K562 (cell line): ENCODE results near the gene VARS1. TPM values are rescaled to one million over a fixed set of nuclear protein-coding genes. Genes with fewer than 3 reads are reported as not detected.

Experiments used
- ATAC-seq: fragments of 200-7000 bp; cut with Tn5 transposase; 3 replicates; pipeline ENCODE4 v1.9.1; 2020; ENCODE audit warnings: moderate library complexity
- BruUV-seq: library from RNA; stranded (reverse); fragments of 400-500 nt; replicated peaks from 2 replicates; lab custom pipeline; 2021; lab: Mats Ljungman, UMichigan
- CTCF ChIA-PET: fragments of 300-600 bp; formaldehyde crosslinking; extraction: SDS; loops from one replicate; lab custom pipeline; 2021; ENCODE audit warnings: low intra/inter-chr PET ratio; lab: Yijun Ruan, JAX
- POLR2A ChIA-PET: fragments of 300-600, 350-650 bp; sonication (Branson Sonifier 250); formaldehyde crosslinking; extraction: SDS; loops from one replicate; lab custom pipeline; 2021; ENCODE audit warnings: antibody characterized with exemption, inconsistent platforms; lab: Yijun Ruan, JAX
- DNase-seq, 4 experiments: peaks; one replicate each; pipeline versions ENCODE4 v3.0.0 to v3.0.0-alpha.2; 2011 to 2018; ENCODE audit warnings: low spot score in 3 of 4, mixed read lengths in 3 of 4; ENCODE audit errors: extremely low read depth in 1 of 4
- FAIRE-seq: peaks from 2 replicates; lab custom pipeline; 2011; peaks lifted over from hg19 to GRCh38; lab: Jason Lieb, UNC
- H2AFZ ChIP-seq: 2 replicates; pipeline ENCODE4 v1.6.0; 2011; ENCODE audit warnings: low read depth, low read length, control low read depth, inconsistent platforms
- H3K27ac ChIP-seq: fragments of 200-600 bp; 3 replicates; pipeline ENCODE4 v1.8.0; 2011; ENCODE audit warnings: low read depth, mild to moderate bottlenecking, control low read depth, inconsistent platforms, low read length, moderate library complexity, mixed read lengths; ENCODE audit errors: extremely low read depth
- H3K27me3 ChIP-seq, 2 experiments: fragments of 300-600 bp in 1 of 2; 2 replicates in 1 of 2; 3 replicates in 1 of 2; pipeline versions ENCODE4 v1.6.0 to v1.8.0; 2011; ENCODE audit warnings: inconsistent platforms in 2 of 2, low read length in 2 of 2, mild to moderate bottlenecking in 1 of 2, mixed read lengths in 1 of 2, moderate library complexity in 1 of 2; ENCODE audit not compliant: control insufficient read depth in 2 of 2, insufficient read depth in 2 of 2
- H3K36me3 ChIP-seq: fragments of 300-600 bp; 3 replicates; pipeline ENCODE4 v1.8.0; 2011; ENCODE audit warnings: mild to moderate bottlenecking, low read length, inconsistent platforms; ENCODE audit not compliant: control insufficient read depth, insufficient read depth
- H3K4me1 ChIP-seq, 2 experiments: fragments of 200-600 bp in 1 of 2; replicated peaks in 1 of 2; 2 replicates in 1 of 2; 3 replicates in 1 of 2; pipeline versions ENCODE4 v1.5.1 to v1.8.0; 2011; ENCODE audit warnings: inconsistent platforms in 2 of 2, low read length in 2 of 2, mild to moderate bottlenecking in 1 of 2, mixed read lengths in 1 of 2, moderate library complexity in 1 of 2; ENCODE audit not compliant: control insufficient read depth in 2 of 2, insufficient read depth in 2 of 2
- H3K4me2 ChIP-seq: 2 replicates; pipeline ENCODE4 v1.6.1; 2011; ENCODE audit warnings: low read length, control low read depth, inconsistent platforms, mixed read lengths; ENCODE audit not compliant: insufficient read depth
- H3K4me3 ChIP-seq: fragments of 200-600 bp; sonication (generic), shearing (Covaris generic); 2 replicates; pipeline ENCODE4 v1.5.1; 2016; ENCODE audit warnings: control low read depth, inconsistent platforms
- H3K79me2 ChIP-seq: fragments of 200-600 bp; 3 replicates; pipeline ENCODE4 v1.8.0; 2011; ENCODE audit warnings: low read length, inconsistent platforms; ENCODE audit not compliant: control insufficient read depth, insufficient read depth
- H3K9ac ChIP-seq, 2 experiments: 2 replicates each; pipeline versions ENCODE4 v1.6.0 to v1.6.1; 2011; ENCODE audit warnings: low read depth in 2 of 2, low read length in 2 of 2, control low read depth in 1 of 2, inconsistent platforms in 1 of 2, mild to moderate bottlenecking in 1 of 2, mixed read lengths in 1 of 2; ENCODE audit not compliant: insufficient read depth in 1 of 2
- H3K9me1 ChIP-seq: one replicate; pipeline ENCODE4 v1.6.0; 2011; ENCODE audit warnings: inconsistent platforms, mild to moderate bottlenecking, low read length, moderate library complexity; ENCODE audit not compliant: control insufficient read depth, insufficient read depth
- H3K9me3 ChIP-seq: replicated peaks from 2 replicates; pipeline ENCODE4 v1.5.1; 2011; ENCODE audit warnings: low read depth, low read length, inconsistent platforms; ENCODE audit not compliant: control insufficient read depth, insufficient read depth
- H4K20me1 ChIP-seq: replicated peaks from 2 replicates; pipeline ENCODE4 v1.6.1; 2011; ENCODE audit warnings: low read length, inconsistent platforms, mixed read lengths; ENCODE audit not compliant: control insufficient read depth, insufficient read depth
- ATF2 ChIP-seq: sonication (generic); formaldehyde crosslinking; IDR thresholded peaks from 2 replicates; pipeline ENCODE4 v1.8.1; 2022; ENCODE audit warnings: missing genetic modification reagents
- CTCFL ChIP-seq: IDR thresholded peaks from 2 replicates; pipeline ENCODE4 v1.6.1; 2011; ENCODE audit warnings: borderline replicate concordance, low read depth, mild to moderate bottlenecking, moderate library complexity, low read length; ENCODE audit not compliant: insufficient read depth, poor library complexity, severe bottlenecking
- HCFC1 ChIP-seq: IDR thresholded peaks from 2 replicates; pipeline ENCODE4 v1.6.1; 2012; ENCODE audit warnings: low read depth, low read length, improper control_type of control experiment
- HNRNPLL ChIP-seq: fragments of 200-400 bp; formaldehyde crosslinking; IDR thresholded peaks from 2 replicates; pipeline ENCODE4 v1.6.1; 2017; ENCODE audit warnings: low read length, low read depth, mild to moderate bottlenecking; ENCODE audit not compliant: poor library complexity, severe bottlenecking
- L3MBTL2 ChIP-seq: fragments of 450-650 bp; IDR thresholded peaks from 2 replicates; pipeline ENCODE4 v1.6.1; 2016; ENCODE audit warnings: mild to moderate bottlenecking, moderate library complexity
- MLLT1 ChIP-seq, 2 experiments: fragments of 450-650 bp; IDR thresholded peaks; 2 replicates each; pipeline ENCODE4 v1.6.1; 2016
- MTA2 ChIP-seq: fragments of 450-650 bp; IDR thresholded peaks from 2 replicates; pipeline ENCODE4 v1.6.1; 2016; ENCODE audit warnings: low read depth
- NBN ChIP-seq: fragments of 450-650 bp; IDR thresholded peaks from 2 replicates; pipeline ENCODE4 v1.6.1; 2016; ENCODE audit warnings: low read depth, mild to moderate bottlenecking
- NR1H2 ChIP-seq: sonication (generic); formaldehyde crosslinking; IDR thresholded peaks from 2 replicates; pipeline ENCODE4 v1.4.0; 2020; ENCODE audit warnings: mild to moderate bottlenecking, missing genetic modification reagents
- NRF1 ChIP-seq, 2 experiments: fragments of 450-650 bp; IDR thresholded peaks in 1 of 2; conservative IDR thresholded peaks in 1 of 2; 2 replicates each; pipeline ENCODE4 v1.6.1; 2014; ENCODE audit warnings: mild to moderate bottlenecking in 2 of 2
- RNF2 ChIP-seq: sonication (generic); IDR thresholded peaks from 2 replicates; pipeline ENCODE4 v1.6.1; 2016
- ZKSCAN1 ChIP-seq: fragments of 150-350 bp; IDR thresholded peaks from 2 replicates; pipeline ENCODE4 v1.6.1; 2016; ENCODE audit warnings: low read depth, low read length
- ZNF436 ChIP-seq: fragments of 250-450, 450-650 bp; sonication (Bioruptor Pico); formaldehyde crosslinking; IDR thresholded peaks from 2 replicates; pipeline ENCODE4 v1.7.0; 2020; ENCODE audit warnings: mild to moderate bottlenecking
- ZNF639 ChIP-seq, 2 experiments: fragments of 200-800 bp in 1 of 2; sonication (Bioruptor generic) in 1 of 2; sonication (generic) in 1 of 2; formaldehyde crosslinking in 1 of 2; IDR thresholded peaks in 1 of 2; conservative IDR thresholded peaks in 1 of 2; 2 replicates each; pipeline versions ENCODE4 v1.5.0 to v1.6.1; 2016 to 2020; ENCODE audit warnings: missing compliant biosample characterization in 1 of 2, missing genetic modification characterization in 1 of 2, missing genetic modification reagents in 1 of 2
- WGBS: fragments of 100-300 bp; shearing (Covaris generic); methylation state at CpG from one replicate; pipeline ENCODE4 v1.1.6; 2016; ENCODE audit warnings: low coverage, mixed read lengths; ENCODE audit not compliant: insufficient coverage; ENCODE audit errors: missing lambda C conversion rate; 5-methylcytosine and 5-hydroxymethylcytosine counted together
- in situ Hi-C: fragments of 300-500 bp; cut with MboI; formaldehyde crosslinking; loops from 4 replicates; pipeline ENCODE4 v1.15.0; 2018; ENCODE audit warnings: inconsistent platforms, mixed read lengths
- intact Hi-C: fragments of 100-400 bp; cut with micrococcal nuclease; formaldehyde crosslinking; loops from 2 replicates; pipeline ENCODE4 v1.14.2; 2022
- polyA plus RNA-seq, 8 experiments: library from polyadenylated mRNA; depleted of rRNA in 4 of 8; stranded (reverse) in 5 of 8; unstranded in 3 of 8; fragments of >200 nt; fragmentation: Nextera tagmentation in 2 of 8; fragmentation: Illumina TruSeq in 1 of 8; extraction: Ambion mirVana in 2 of 8; extraction: Trizol in 1 of 8; gene quantifications; 2 replicates each; pipeline versions ENCODE4 v1.2.1 to v1.2.3, GENCODE V29; 2011 to 2014; ENCODE audit warnings: inconsistent platforms in 1 of 8, missing spikeins in 1 of 8
- total RNA-seq, 7 experiments: library from RNA; depleted of rRNA in 6 of 7; stranded (reverse); fragments of >200 nt in 6 of 7; fragmentation: Illumina TruSeq in 2 of 7; extraction: Trizol in 2 of 7; gene quantifications; 2 replicates each; pipeline versions ENCODE4 v1.2.1 to v1.2.3, GENCODE V29; 2011 to 2021; ENCODE audit warnings: low replicate concordance in 1 of 7

VARS1 gene
- total and polyA plus RNA-seq, 9 of the 15 experiments (the other 6 are each of a cell fraction or from before 2014, with no cell fraction given), result 2.9 to 488 (median 130) TPM

DNA sequence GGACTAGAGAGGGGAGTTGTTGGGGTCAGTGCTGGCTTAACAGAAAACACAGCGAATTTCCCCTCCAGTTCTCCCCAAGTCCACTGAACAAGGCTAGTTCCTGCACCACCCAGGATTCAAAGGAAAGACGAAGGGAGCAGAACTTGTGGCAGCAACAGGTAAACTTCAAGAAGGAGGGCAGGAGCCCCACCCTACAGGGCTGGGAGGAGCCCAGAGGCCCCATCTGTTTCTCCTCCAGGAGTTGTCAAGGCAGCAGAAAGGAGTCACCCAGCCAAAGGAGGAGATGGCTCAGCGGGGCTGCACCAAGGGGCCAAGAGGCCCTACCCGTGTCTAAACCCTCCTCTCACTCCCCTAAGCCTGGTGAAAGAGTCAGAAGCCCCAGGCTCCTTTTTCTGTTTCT is 31.4 kb downstream of the VARS1 start:
- 34% methylated on average over 4 of the region's 4 CpGs for WGBS
- POLR2A ChIA-PET, result interaction anchor here (0.6 to 4.6 kb wide), 10 partner anchors 8 to 100 kb away, joined by 3 to 29 read pairs (median 4); partner anchors contain the start of genes CLIC1, GPANK1 and MSH5

More for the DNA sequence above, 31.4 kb downstream of the VARS1 start:
- FAIRE-seq (no peak), ATAC-seq (peak; percentile 28), DNase-seq (peak in 2 of 4 experiments; percentile 66 to 79)
- Histone ChIP-seq H3K9ac (peak overlapping the region in 1 of 2 experiments; percentile 12; a peak in 1 of 4 replicates), H2AFZ (no peak overlapping the region), H3K4me3 (no peak overlapping the region), H3K27me3 (no peaks in the 10 kb centered on the region), H3K79me2 (no peaks in the 10 kb centered on the region), H3K36me3 (peaks cover 49% of the 10 kb centered on the region)
- CTCF ChIA-PET, result no interaction called here
- intact Hi-C loops, result no loop called here
- BruUV-seq, result TSS peak; percentile 37
- TF ChIP-seq ZKSCAN1 (no peak), RNF2 (no peak), HNRNPLL (no peak), NRF1 (conservative IDR thresholded peaks at IDR 0.05 in 1 of 2, IDR thresholded peaks at IDR 0.05 in 1 of 2) (no peak), NBN (no peak), ZNF436 (CRISPR knock-in tag) (no peak), ATF2 (CRISPR knock-in tag) (no peak), CTCFL (no peak), HCFC1 (no peak), MTA2 (no peak), L3MBTL2 (no peak), ZNF639 (CRISPR knock-in tag; conservative IDR thresholded peaks at IDR 0.05 in 1 of 2, IDR thresholded peaks at IDR 0.05 in 1 of 2) (no peak), NR1H2 (no peak), MLLT1 (IDR thresholded peaks at IDR 0.05) (no peak)
- TF ChIP-seq, all 486 proteins: peak for 0
- Histone ChIP-seq H4K20me1 (no peaks in the 10 kb centered on the region), H3K27ac (no peak overlapping the region), H3K9me1 (no peaks in the 10 kb centered on the region), H3K4me1 (peaks cover 5 to 30% of the 10 kb centered on the region in 2 experiments; a peak in 4 of 5 replicates), H3K9me3 (no peaks in the 10 kb centered on the region), H3K4me2 (no peak overlapping the region)
- in situ Hi-C loops, result no loop called here
